Measurements from ENCODE around the gene GABRB3.

DNA sequence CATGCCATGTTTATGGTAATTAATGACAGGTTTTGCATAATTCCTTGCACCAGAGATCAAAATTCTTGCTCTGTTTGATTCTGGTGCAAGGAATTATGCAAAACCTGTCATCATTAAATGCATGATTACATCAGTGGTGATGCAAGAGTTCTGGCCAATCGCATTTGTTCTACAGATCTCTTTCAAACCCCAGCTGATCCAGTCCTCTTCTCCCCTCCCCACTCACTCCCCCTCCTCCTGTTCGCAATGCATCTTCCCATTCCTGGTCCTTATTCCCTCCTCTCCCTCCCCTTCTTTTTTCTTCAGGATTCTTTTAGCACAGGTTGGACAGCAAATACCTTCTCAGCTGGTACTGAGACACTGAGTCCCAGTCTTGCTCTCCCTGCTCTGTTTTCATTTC lies 82.1 kb downstream of the GABRB3 start:
- no peak for TF ChIP-seq EZH2phosphoT487 (IDR thresholded peaks at IDR 0.05)
- TF ChIP-seq, protein P1, sequence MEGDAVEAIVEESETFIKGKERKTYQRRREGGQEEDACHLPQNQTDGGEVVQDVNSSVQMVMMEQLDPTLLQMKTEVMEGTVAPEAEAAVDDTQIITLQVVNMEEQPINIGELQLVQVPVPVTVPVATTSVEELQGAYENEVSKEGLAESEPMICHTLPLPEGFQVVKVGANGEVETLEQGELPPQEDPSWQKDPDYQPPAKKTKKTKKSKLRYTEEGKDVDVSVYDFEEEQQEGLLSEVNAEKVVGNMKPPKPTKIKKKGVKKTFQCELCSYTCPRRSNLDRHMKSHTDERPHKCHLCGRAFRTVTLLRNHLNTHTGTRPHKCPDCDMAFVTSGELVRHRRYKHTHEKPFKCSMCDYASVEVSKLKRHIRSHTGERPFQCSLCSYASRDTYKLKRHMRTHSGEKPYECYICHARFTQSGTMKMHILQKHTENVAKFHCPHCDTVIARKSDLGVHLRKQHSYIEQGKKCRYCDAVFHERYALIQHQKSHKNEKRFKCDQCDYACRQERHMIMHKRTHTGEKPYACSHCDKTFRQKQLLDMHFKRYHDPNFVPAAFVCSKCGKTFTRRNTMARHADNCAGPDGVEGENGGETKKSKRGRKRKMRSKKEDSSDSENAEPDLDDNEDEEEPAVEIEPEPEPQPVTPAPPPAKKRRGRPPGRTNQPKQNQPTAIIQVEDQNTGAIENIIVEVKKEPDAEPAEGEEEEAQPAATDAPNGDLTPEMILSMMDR (IDR thresholded peaks at IDR 0.05): no peak
- TF ChIP-seq EZH2 (IDR thresholded peaks at IDR 0.05): no peak

Data from neural progenitor cell (in vitro differentiated cells).